GM12878 (cell line): ENCODE measurements around the gene TCTN1. TPM values are rescaled to one million over a fixed set of nuclear protein-coding genes. Genes with fewer than 3 reads are reported as not detected.
A peak's percentile ranks its signal among the peaks of the same experiment; 100 is the strongest.

Experiments used
- ASH2L ChIP-seq: fragments of 300-600, 200-600 bp; sonication (generic); IDR thresholded peaks from 2 replicates; pipeline ENCODE4 v1.6.1; 2017; ENCODE audit warnings: low read depth, mild to moderate bottlenecking, borderline replicate concordance
- BCL3 ChIP-seq: IDR thresholded peaks from 2 replicates; pipeline ENCODE4 v1.6.1; 2011; ENCODE audit warnings: borderline replicate concordance, low read depth, mild to moderate bottlenecking, moderate library complexity, low read length; ENCODE audit not compliant: insufficient read depth, poor library complexity, severe bottlenecking
- CEBPB ChIP-seq, 2 experiments: fragments of 150-350 bp in 1 of 2; IDR thresholded peaks; 2 replicates each; pipeline ENCODE4 v1.6.1; 2012 to 2014; ENCODE audit warnings: low read depth in 2 of 2, low read length in 2 of 2, borderline replicate concordance in 1 of 2, inconsistent platforms in 1 of 2
- DPF2 ChIP-seq: fragments of 450-650 bp; IDR thresholded peaks from 2 replicates; pipeline ENCODE4 v1.6.1; 2017; ENCODE audit warnings: mild to moderate bottlenecking
- ESRRA ChIP-seq: IDR thresholded peaks from 2 replicates; pipeline ENCODE4 v1.6.1; 2012; ENCODE audit warnings: mild to moderate bottlenecking, low read length, improper control_type of control experiment
- NR2C2 ChIP-seq: IDR thresholded peaks from 2 replicates; pipeline ENCODE4 v1.6.1; 2011; ENCODE audit warnings: borderline replicate concordance, low read depth; ENCODE audit not compliant: control insufficient read depth, insufficient read length
- POLR2AphosphoS2 ChIP-seq: IDR thresholded peaks from 2 replicates; pipeline ENCODE4 v1.6.1; 2011; ENCODE audit warnings: low read depth, mild to moderate bottlenecking, low read length, improper control_type of control experiment, moderate library complexity
- SIX5 ChIP-seq: IDR thresholded peaks from 2 replicates; pipeline ENCODE4 v1.6.1; 2011; ENCODE audit warnings: mild to moderate bottlenecking, low read depth, low read length, moderate library complexity; ENCODE audit not compliant: severe bottlenecking
- SMARCA5 ChIP-seq: fragments of 450-650 bp; IDR thresholded peaks from 2 replicates; pipeline ENCODE4 v1.6.1; 2017; ENCODE audit warnings: mild to moderate bottlenecking
- SMC3 ChIP-seq: IDR thresholded peaks from 2 replicates; pipeline ENCODE4 v1.6.1; 2011; ENCODE audit warnings: low read length, improper control_type of control experiment, borderline replicate concordance
- SREBF1 ChIP-seq: IDR thresholded peaks from 2 replicates; pipeline ENCODE4 v1.6.1; 2012; ENCODE audit warnings: mild to moderate bottlenecking, low read length
- TCF12 ChIP-seq: IDR thresholded peaks from 2 replicates; pipeline ENCODE4 v1.6.1; 2011; ENCODE audit warnings: low read depth, mild to moderate bottlenecking, low read length
- ZSCAN29 ChIP-seq: fragments of 450-650 bp; IDR thresholded peaks from 2 replicates; pipeline ENCODE4 v1.6.1; 2017; ENCODE audit warnings: mild to moderate bottlenecking, moderate library complexity
- polyA plus RNA-seq, 11 experiments: library from polyadenylated mRNA; depleted of rRNA in 4 of 11; unstranded in 6 of 11; stranded (reverse) in 5 of 11; fragments of >200 nt; fragmentation: Nextera tagmentation in 4 of 11; fragmentation: Illumina TruSeq in 1 of 11; extraction: Ambion mirVana in 4 of 11; extraction: Trizol in 1 of 11; gene quantifications; 1 replicate in 1 of 11; 2 replicates in 10 of 11; pipeline versions ENCODE4 v1.2.1 to v1.2.3, GENCODE V29; 2011 to 2016; ENCODE audit warnings: inconsistent platforms in 2 of 11, missing spikeins in 2 of 11, low read depth in 1 of 11
- total RNA-seq, 4 experiments: library from RNA; depleted of rRNA in 3 of 4; stranded (reverse); fragments of >200 nt in 3 of 4; fragmentation: Illumina TruSeq in 1 of 4; extraction: Trizol in 1 of 4; gene quantifications; 2 replicates each; pipeline versions ENCODE4 v1.2.1 to v1.2.3, GENCODE V29; 2013 to 2021
- TF ChIP-seq, protein P1 (sequence below): fragments of 450-650 bp; IDR thresholded peaks from 2 replicates; pipeline ENCODE4 v1.6.1; 2017; ENCODE audit warnings: mild to moderate bottlenecking, moderate library complexity
- TF ChIP-seq, protein P2 (sequence below): IDR thresholded peaks from 2 replicates; pipeline ENCODE4 v1.6.1; 2012; ENCODE audit warnings: low read depth, low read length, improper control_type of control experiment
- TF ChIP-seq, protein P3 (sequence below): IDR thresholded peaks from 2 replicates; pipeline ENCODE4 v1.6.1; 2011; ENCODE audit warnings: mild to moderate bottlenecking, low read depth, low read length, moderate library complexity; ENCODE audit not compliant: insufficient replicate concordance
- TF ChIP-seq, protein P4 (sequence below), 3 experiments: IDR thresholded peaks in 2 of 3; conservative IDR thresholded peaks in 1 of 3; 2 replicates each; pipeline ENCODE4 v1.5.1; 2011; ENCODE audit warnings: low read depth in 3 of 3, low read length in 3 of 3, mild to moderate bottlenecking in 3 of 3, control low read depth in 2 of 3, moderate library complexity in 2 of 3, inconsistent platforms in 1 of 3, mixed read lengths in 1 of 3; ENCODE audit not compliant: control insufficient read depth in 2 of 3, insufficient read depth in 1 of 3; ENCODE audit errors: extremely low read depth in 1 of 3
- TF ChIP-seq, protein P5 (sequence below): IDR thresholded peaks from 2 replicates; pipeline ENCODE4 v1.6.1; 2012; ENCODE audit warnings: low read length, inconsistent platforms

Gene TCTN1
- total and polyA plus RNA-seq, 10 of the 15 experiments (the other 5 are each of a cell fraction or from before 2014, with no cell fraction given) = 8.8 to 23.5 (median 15.3) TPM

DNA sequence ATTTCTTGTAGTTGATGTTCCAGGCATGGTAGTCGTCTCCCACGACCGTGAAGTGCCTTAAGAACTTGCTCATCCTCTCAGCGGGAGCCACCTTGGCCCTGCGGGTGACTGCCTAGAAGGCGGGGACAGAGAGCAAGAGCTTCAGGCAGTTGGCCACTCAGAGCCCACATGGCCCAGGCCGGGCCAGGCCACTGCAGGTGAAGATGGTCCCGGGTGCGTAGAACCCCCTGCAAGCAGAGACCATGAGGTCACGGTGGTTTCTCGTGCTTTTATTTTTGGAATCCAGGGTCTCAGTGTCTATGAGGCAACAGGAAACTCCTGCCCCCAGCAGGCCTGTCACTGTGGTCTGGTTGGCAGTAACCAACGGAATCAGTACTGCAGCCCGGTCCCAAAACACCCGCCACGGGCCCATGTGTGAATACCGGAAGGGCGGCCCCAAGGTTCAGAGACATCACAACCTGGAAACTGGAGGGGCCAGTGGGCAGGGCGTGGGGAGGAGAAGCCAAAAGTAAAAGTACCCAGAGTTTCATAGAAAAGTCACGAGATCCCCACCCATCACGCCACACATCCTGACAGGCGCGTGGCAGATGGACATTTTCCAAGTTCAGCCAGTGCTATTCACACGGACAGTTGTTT, 47.5 kb downstream of the TCTN1 start (continued):
- TF ChIP-seq, protein P1, sequence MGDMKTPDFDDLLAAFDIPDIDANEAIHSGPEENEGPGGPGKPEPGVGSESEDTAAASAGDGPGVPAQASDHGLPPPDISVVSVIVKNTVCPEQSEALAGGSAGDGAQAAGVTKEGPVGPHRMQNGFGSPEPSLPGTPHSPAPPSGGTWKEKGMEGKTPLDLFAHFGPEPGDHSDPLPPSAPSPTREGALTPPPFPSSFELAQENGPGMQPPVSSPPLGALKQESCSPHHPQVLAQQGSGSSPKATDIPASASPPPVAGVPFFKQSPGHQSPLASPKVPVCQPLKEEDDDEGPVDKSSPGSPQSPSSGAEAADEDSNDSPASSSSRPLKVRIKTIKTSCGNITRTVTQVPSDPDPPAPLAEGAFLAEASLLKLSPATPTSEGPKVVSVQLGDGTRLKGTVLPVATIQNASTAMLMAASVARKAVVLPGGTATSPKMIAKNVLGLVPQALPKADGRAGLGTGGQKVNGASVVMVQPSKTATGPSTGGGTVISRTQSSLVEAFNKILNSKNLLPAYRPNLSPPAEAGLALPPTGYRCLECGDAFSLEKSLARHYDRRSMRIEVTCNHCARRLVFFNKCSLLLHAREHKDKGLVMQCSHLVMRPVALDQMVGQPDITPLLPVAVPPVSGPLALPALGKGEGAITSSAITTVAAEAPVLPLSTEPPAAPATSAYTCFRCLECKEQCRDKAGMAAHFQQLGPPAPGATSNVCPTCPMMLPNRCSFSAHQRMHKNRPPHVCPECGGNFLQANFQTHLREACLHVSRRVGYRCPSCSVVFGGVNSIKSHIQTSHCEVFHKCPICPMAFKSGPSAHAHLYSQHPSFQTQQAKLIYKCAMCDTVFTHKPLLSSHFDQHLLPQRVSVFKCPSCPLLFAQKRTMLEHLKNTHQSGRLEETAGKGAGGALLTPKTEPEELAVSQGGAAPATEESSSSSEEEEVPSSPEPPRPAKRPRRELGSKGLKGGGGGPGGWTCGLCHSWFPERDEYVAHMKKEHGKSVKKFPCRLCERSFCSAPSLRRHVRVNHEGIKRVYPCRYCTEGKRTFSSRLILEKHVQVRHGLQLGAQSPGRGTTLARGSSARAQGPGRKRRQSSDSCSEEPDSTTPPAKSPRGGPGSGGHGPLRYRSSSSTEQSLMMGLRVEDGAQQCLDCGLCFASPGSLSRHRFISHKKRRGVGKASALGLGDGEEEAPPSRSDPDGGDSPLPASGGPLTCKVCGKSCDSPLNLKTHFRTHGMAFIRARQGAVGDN = peak; percentile 93
- no peak for TF ChIP-seq NR2C2
- TF ChIP-seq, protein P2, sequence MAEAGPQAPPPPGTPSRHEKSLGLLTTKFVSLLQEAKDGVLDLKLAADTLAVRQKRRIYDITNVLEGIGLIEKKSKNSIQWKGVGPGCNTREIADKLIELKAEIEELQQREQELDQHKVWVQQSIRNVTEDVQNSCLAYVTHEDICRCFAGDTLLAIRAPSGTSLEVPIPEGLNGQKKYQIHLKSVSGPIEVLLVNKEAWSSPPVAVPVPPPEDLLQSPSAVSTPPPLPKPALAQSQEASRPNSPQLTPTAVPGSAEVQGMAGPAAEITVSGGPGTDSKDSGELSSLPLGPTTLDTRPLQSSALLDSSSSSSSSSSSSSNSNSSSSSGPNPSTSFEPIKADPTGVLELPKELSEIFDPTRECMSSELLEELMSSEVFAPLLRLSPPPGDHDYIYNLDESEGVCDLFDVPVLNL = peak; percentile 67
- TF ChIP-seq, protein P3, sequence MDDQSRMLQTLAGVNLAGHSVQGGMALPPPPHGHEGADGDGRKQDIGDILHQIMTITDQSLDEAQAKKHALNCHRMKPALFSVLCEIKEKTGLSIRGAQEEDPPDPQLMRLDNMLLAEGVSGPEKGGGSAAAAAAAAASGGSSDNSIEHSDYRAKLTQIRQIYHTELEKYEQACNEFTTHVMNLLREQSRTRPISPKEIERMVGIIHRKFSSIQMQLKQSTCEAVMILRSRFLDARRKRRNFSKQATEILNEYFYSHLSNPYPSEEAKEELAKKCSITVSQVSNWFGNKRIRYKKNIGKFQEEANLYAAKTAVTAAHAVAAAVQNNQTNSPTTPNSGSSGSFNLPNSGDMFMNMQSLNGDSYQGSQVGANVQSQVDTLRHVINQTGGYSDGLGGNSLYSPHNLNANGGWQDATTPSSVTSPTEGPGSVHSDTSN = peak; percentile 50
- peak; percentile 29; the same call in 1 of the 2 replicates for TF ChIP-seq SMC3
- TF ChIP-seq ZSCAN29 = no peak
- 0 out of 2 replicates have a peak, but pooled peaks have one; percentile 78 for TF ChIP-seq DPF2
- TF ChIP-seq SMARCA5 = peak; percentile 62; the same call in 1 of the 2 replicates
- no peak for TF ChIP-seq ESRRA
- TF ChIP-seq CEBPB (IDR thresholded peaks at IDR 0.05; ENCODE audit: borderline replicate concordance in 1 of 2, low read depth in 2 of 2, low read length in 2 of 2) = no peak
- no peak for TF ChIP-seq SIX5
- peak; percentile 92 for TF ChIP-seq BCL3
- no peak for TF ChIP-seq SREBF1
- TF ChIP-seq, protein P4, sequence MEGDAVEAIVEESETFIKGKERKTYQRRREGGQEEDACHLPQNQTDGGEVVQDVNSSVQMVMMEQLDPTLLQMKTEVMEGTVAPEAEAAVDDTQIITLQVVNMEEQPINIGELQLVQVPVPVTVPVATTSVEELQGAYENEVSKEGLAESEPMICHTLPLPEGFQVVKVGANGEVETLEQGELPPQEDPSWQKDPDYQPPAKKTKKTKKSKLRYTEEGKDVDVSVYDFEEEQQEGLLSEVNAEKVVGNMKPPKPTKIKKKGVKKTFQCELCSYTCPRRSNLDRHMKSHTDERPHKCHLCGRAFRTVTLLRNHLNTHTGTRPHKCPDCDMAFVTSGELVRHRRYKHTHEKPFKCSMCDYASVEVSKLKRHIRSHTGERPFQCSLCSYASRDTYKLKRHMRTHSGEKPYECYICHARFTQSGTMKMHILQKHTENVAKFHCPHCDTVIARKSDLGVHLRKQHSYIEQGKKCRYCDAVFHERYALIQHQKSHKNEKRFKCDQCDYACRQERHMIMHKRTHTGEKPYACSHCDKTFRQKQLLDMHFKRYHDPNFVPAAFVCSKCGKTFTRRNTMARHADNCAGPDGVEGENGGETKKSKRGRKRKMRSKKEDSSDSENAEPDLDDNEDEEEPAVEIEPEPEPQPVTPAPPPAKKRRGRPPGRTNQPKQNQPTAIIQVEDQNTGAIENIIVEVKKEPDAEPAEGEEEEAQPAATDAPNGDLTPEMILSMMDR (IDR thresholded peaks at IDR 0.05 in 2 of 3, conservative IDR thresholded peaks at IDR 0.05 in 1 of 3; ENCODE audit: control insufficient read depth in 2 of 3, extremely low read depth in 1 of 3, insufficient read depth in 1 of 3, low read depth in 3 of 3, low read length in 3 of 3) = no peak
- TF ChIP-seq, protein P5, sequence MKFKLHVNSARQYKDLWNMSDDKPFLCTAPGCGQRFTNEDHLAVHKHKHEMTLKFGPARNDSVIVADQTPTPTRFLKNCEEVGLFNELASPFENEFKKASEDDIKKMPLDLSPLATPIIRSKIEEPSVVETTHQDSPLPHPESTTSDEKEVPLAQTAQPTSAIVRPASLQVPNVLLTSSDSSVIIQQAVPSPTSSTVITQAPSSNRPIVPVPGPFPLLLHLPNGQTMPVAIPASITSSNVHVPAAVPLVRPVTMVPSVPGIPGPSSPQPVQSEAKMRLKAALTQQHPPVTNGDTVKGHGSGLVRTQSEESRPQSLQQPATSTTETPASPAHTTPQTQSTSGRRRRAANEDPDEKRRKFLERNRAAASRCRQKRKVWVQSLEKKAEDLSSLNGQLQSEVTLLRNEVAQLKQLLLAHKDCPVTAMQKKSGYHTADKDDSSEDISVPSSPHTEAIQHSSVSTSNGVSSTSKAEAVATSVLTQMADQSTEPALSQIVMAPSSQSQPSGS = peak; percentile 92
- no peak for TF ChIP-seq ASH2L
- peak; percentile 75; the same call in 1 of the 2 replicates for TF ChIP-seq TCF12
- no peak for TF ChIP-seq POLR2AphosphoS2
